ENCODE results near the gene ZDBF2. TPM values are rescaled to one million over a fixed set of nuclear protein-coding genes. Genes with fewer than 3 reads are reported as not detected.
"Not testable (repeated sequence)": the region's sequence is repeated elsewhere in the genome, so short reads cannot be mapped to it uniquely, and the experiment has no call there.

The ZDBF2 gene
- total RNA-seq, 2 experiments from 2014 or later: 3.9 to 4.8 TPM

DNA sequence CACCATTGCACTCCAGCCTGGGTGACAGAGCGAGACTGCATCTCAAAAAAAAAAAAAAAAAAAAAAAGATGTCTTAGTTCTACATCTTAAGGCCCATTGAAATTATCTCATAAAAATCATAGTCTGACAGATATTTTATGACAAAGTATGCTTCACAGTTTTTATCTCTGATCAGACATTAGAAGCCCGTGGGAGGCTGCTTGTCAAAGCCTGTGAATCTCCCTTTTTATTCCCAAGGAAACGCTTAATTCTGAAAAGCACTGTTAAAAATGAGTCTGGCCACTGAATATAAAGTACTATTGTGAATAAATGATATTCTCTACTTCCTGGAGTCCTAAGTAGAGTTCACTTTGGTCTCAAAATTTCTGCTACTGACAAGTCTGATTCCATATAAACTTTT, 71.1 kb downstream of the ZDBF2 start:
- no peak overlapping the region for H3K27ac Mint-ChIP-seq

DNA sequence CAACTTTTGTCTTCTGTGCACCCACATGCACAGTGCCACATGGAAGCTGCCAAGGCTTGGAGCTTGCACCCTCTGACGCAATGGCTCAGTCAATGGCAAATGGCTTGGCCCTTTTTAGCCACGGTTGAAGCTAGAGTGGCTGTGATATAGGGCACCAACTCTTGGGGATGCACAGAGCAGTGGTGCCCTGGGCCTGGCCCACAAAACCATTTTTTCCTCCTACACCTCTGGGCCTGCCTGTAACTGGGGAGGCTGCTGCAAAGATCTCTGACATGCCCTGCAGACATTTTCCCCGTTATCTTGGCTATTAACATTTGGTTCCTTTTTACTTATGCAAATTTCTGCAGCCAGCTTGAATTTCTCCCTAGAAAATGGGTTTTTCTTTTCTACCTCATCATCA, 74.9 kb downstream of the ZDBF2 start:
- CTCF ChIA-PET: no interaction called here
- intact Hi-C loops (cut with micrococcal nuclease): no loop called here
- Mint-ChIP-seq H3K4me3 (no peak overlapping the region), H3K27ac (no peak overlapping the region), H3K4me1 (ENCODE audit: low read depth) (no peaks in the 10 kb centered on the region), H3K9me3 (peaks cover 11% of the 10 kb centered on the region), H3K36me3 (ENCODE audit: low read depth) (no peaks in the 10 kb centered on the region), H3K27me3 (ENCODE audit: low read depth) (peaks cover 2% of the 10 kb centered on the region)
- DNase-seq: no peak

More for the DNA sequence above, 71.1 kb downstream of the ZDBF2 start:
- intact Hi-C loops (cut with micrococcal nuclease): no loop called here
- no peak for DNase-seq
- Mint-ChIP-seq H3K27me3 (ENCODE audit: low read depth) (peaks cover 7% of the 10 kb centered on the region), H3K36me3 (ENCODE audit: low read depth) (no peaks in the 10 kb centered on the region), H3K9me3 (peaks cover 11% of the 10 kb centered on the region), H3K4me1 (ENCODE audit: low read depth) (no peaks in the 10 kb centered on the region), H3K4me3 (no peak overlapping the region)
- CTCF ChIA-PET: no interaction called here

DNA sequence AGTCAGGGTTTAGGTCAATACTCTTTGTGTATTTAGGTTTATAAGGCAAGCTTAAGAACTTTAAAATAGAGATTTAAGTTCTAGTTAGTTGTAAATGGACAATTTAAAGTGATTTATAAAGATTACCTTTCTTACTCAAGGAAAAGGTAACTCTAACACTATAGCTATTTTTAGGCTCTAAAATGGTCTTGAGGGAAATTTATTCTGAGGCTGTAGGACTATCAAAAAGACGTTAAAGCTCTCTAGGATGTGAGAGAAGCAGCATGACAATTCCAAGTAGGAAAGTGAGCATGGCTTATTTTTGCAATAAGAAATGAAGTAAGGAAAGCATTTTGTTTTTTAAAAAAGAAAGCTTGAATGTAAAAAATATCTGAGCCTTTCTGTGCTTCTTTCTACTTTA, 78.1 kb downstream of the ZDBF2 start:
- Mint-ChIP-seq H3K9me3 (peaks cover 10% of the 10 kb centered on the region), H3K27me3 (ENCODE audit: low read depth) (no peaks in the 10 kb centered on the region), H3K27ac (no peak overlapping the region), H3K36me3 (ENCODE audit: low read depth) (no peaks in the 10 kb centered on the region), H3K4me3 (no peak overlapping the region), H3K4me1 (ENCODE audit: low read depth) (no peaks in the 10 kb centered on the region)
- CTCF ChIA-PET: no interaction called here
- DNase-seq: no peak
- intact Hi-C loops (cut with micrococcal nuclease): no loop called here

DNA sequence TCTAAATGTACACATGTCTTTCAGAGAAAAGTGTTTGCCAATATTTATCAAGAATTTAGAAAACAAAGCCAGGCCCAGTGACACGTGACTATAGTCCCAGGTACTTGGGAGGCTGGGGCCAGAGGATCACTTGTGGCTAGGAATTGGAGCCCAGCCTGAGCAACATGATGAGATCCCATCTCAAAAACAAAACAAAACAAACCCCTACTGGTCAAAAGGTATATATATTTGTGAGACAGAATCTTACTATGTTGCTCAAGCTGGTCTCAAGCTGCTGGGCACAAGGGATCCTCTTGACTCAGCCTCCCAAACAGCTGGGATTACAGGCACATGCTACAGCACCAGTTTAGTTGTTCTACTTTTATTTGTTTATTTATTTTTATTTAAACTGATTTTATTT, 79.2 kb downstream of the ZDBF2 start:
- DNase-seq: no peak
- Mint-ChIP-seq H3K27ac (no peak overlapping the region), H3K4me1 (ENCODE audit: low read depth) (no peaks in the 10 kb centered on the region), H3K9me3 (peaks cover 10% of the 10 kb centered on the region), H3K36me3 (ENCODE audit: low read depth) (no peaks in the 10 kb centered on the region), H3K27me3 (ENCODE audit: low read depth) (no peaks in the 10 kb centered on the region), H3K4me3 (no peak overlapping the region)
- intact Hi-C loops (cut with micrococcal nuclease): no loop called here
- CTCF ChIA-PET: interaction anchor here (0.6 kb wide), 1 partner anchor 24 kb away, joined by 3 read pairs; no protein-coding TSS in a partner anchor

DNA sequence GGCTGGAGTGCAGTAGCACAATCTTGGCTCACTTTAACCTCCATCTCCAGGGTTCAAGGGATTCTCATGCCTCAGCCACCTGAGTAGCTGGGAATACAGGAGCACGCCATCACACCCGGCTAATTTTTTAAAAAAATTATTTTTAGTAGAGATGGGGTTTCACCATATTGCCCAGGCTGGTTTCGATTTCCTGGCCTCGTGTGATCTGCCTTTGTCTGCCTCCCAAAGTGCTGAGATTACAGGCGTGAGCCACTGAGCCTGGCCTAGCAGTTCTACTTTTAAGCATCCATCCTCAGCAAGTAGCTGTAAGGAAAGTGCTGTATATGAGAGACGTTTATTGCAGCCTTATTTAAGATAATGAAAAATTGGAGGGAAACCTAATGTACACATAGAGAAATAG, 79.7 kb downstream of the ZDBF2 start:
- no peak overlapping the region for H3K27ac Mint-ChIP-seq
- no peaks in the 10 kb centered on the region for H3K27me3 Mint-ChIP-seq (ENCODE audit: low read depth)
- peaks cover 12% of the 10 kb centered on the region for H3K9me3 Mint-ChIP-seq
- CTCF ChIA-PET: interaction anchor here (0.6 kb wide), 2 partner anchors 24 to 1310 kb away, joined by 3 to 4 read pairs; no protein-coding TSS in a partner anchor
- no peaks in the 10 kb centered on the region for H3K4me1 Mint-ChIP-seq (ENCODE audit: low read depth)
- intact Hi-C loops (cut with micrococcal nuclease): no loop called here
- no peak overlapping the region for H3K4me3 Mint-ChIP-seq
- DNase-seq: no peak
- no peaks in the 10 kb centered on the region for H3K36me3 Mint-ChIP-seq (ENCODE audit: low read depth)

DNA sequence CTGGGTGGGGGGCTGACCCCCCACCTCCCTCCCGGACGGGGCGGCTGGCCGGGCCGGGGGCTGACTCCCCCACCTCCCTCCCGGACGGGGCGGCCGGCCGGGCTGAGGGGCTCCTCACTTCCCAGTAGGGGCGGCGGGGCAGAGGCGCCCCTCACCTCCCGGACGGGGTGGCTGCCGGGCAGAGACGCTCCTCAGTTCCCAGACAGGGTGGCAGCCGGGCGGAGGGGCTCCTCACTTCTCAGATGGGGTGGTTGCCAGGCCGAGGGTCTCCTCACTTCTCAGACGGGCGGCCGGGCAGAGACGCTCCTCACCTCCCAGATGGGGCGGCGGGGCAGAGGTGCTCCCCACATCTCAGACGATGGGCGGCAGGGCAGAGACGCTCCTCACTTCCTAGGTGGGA, 82.4 kb downstream of the ZDBF2 start:
- H3K36me3 Mint-ChIP-seq (ENCODE audit: low read depth); CTCF ChIA-PET; H3K4me1 Mint-ChIP-seq (ENCODE audit: low read depth); H3K27ac Mint-ChIP-seq; H3K4me3 Mint-ChIP-seq; H3K9me3 Mint-ChIP-seq; intact Hi-C loops (cut with micrococcal nuclease); H3K27me3 Mint-ChIP-seq (ENCODE audit: low read depth); DNase-seq: not testable (repeated sequence)

DNA sequence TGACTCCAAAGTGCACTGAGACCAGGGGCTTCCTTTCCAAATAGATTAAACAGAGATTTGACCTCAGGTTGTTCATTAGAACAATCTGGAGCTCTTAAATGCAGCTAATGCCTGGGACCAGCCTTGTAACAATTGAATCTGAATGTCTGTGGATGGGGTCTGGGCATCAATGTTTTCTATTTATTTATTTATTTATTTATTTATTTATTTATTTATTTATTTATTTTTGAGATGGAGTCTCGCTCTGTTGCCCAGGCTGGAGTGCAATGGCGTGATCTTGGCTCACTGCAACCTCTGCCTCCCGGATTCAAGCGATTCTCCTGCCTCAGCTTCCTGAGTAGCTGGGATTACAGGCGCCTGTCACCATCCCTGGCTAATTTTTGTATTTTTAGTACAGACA, 86.4 kb downstream of the ZDBF2 start:
- H3K36me3 Mint-ChIP-seq (ENCODE audit: low read depth); H3K27ac Mint-ChIP-seq; CTCF ChIA-PET; H3K9me3 Mint-ChIP-seq; DNase-seq; H3K4me3 Mint-ChIP-seq; H3K27me3 Mint-ChIP-seq (ENCODE audit: low read depth); H3K4me1 Mint-ChIP-seq (ENCODE audit: low read depth): not testable (repeated sequence)
- intact Hi-C loops (cut with micrococcal nuclease): loop anchor here (1.0 kb wide), 1 partner anchor 201 kb away; no protein-coding TSS in a partner anchor

DNA sequence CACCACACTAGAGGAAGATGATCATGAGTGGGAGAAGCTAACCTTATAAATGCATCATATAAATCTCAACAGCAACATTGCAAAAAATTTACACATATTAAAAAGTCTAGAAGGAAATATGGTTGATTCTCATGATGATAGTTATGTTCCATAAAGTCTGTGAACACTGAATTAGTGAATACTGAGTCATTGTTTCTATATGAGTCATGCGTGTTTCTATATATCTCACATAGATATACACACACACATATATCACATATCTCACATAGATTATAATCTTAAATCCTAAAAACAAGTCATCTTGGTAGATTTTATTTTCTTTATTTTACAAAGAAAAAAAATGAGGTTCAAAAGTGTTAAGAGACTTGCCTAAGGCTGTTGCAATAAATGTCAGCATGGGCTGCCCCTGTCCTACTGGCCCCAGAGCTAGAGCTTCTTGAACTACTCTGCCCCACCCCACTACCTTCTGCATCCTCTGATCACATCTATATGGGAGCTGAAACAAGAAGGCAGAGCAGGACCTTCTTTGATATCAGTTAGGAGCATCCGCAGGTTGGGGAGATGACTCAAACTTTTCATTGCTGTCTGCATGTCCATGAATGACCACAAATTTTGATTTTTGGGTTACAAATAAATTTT, 87.1 kb downstream of the ZDBF2 start:
- DNase-seq: no peak
- Mint-ChIP-seq H3K27ac (no peak overlapping the region), H3K4me3 (no peak overlapping the region), H3K4me1 (ENCODE audit: low read depth) (peaks cover 2% of the 10 kb centered on the region), H3K27me3 (ENCODE audit: low read depth) (peaks cover 2% of the 10 kb centered on the region), H3K36me3 (ENCODE audit: low read depth) (no peaks in the 10 kb centered on the region), H3K9me3 (peaks cover 5% of the 10 kb centered on the region)
- CTCF ChIA-PET: no interaction called here
- intact Hi-C loops (cut with micrococcal nuclease): loop anchor here (1.0 kb wide), 1 partner anchor 201 kb away; no protein-coding TSS in a partner anchor

Other genes starting within 250 kb of the ZDBF2 start
- 10 to 100 TPM; 14.8 to 15.0 TPM for gene INO80D, start 188.5 kb upstream of the ZDBF2 start, total RNA-seq
- 10 to 100 TPM; 81.1 to 83.3 TPM for gene NDUFS1, start 115.2 kb upstream of the ZDBF2 start, total RNA-seq
- gene EEF1B2, start 114.8 kb upstream of the ZDBF2 start, total RNA-seq: 1,000 to 10,000 TPM; 1,328 to 1,373 TPM
- gene ADAM23, start 168.9 kb downstream of the ZDBF2 start, total RNA-seq: under 1 TPM; 0.10 to 0.42 TPM

Data from activated naive CD4-positive, alpha-beta T cell treated with anti-CD3 and anti-CD28 coated beads for 36 hours (primary cell).